Psoas muscle (tissue), 8 donors: ENCODE measurements around the gene HSPG2. TPM values are rescaled to one million over a fixed set of nuclear protein-coding genes. Genes with fewer than 3 reads are reported as not detected.

Experiments used
- ATAC-seq, 4 donors: fragments of 200-7000 bp; cut with Tn5 transposase; one replicate each; pipeline ENCODE4 v1.9.1; 2020; ENCODE audit warnings: moderate library complexity in 3 of 4, mild to moderate bottlenecking in 2 of 4
- DNase-seq, 2 donors: peaks; one replicate each; pipeline ENCODE4 v3.0.0-alpha.2; 2020
- H3K27ac ChIP-seq: fragments of 200-600 bp; one replicate; pipeline ENCODE4 v1.8.0; 2022
- H3K27me3 ChIP-seq, 3 donors: fragments of 200-600 bp in 1 of 3; one replicate each; pipeline versions ENCODE4 v1.6.1 to v1.8.0; 2013 to 2022; ENCODE audit warnings: low read length in 2 of 3, mild to moderate bottlenecking in 2 of 3, moderate library complexity in 1 of 3; ENCODE audit not compliant: insufficient read depth in 3 of 3
- H3K36me3 ChIP-seq, 2 donors: fragments of 200-600 bp in 1 of 2; one replicate each; pipeline versions ENCODE4 v1.6.1 to v1.8.0; 2013 to 2022; ENCODE audit warnings: low read depth in 1 of 2, mild to moderate bottlenecking in 1 of 2, moderate library complexity in 1 of 2; ENCODE audit not compliant: insufficient read depth in 1 of 2
- H3K4me1 ChIP-seq: fragments of 200-600 bp; one replicate; pipeline ENCODE4 v1.8.0; 2022
- H3K4me3 ChIP-seq: fragments of 200-600 bp; one replicate; pipeline ENCODE4 v1.8.0; 2022; ENCODE audit warnings: mild to moderate bottlenecking
- H3K9me3 ChIP-seq: fragments of 200-600 bp; one replicate; pipeline ENCODE4 v1.8.0; 2022
- CTCF ChIP-seq: fragments of 200-600 bp; IDR thresholded peaks from one replicate; pipeline ENCODE4 v1.8.0; 2022; ENCODE audit warnings: antibody characterized with exemption
- WGBS, 3 donors: extraction: QIAGEN DNeasy Blood & Tissue Kit; methylation state at CpG; one replicate each; pipeline versions ENCODE4 v1.1.6 to v1.1.7; 2013; 5-methylcytosine and 5-hydroxymethylcytosine counted together
- intact Hi-C, 2 donors: fragments of 100-400 bp; cut with DNase I; formaldehyde crosslinking; loops; one replicate each; pipeline versions ENCODE4 v1.11.0 to v1.14.2; 2022
- polyA plus RNA-seq, 3 donors: library from polyadenylated mRNA; stranded (reverse); fragments of 200-250 nt; gene quantifications; one replicate each; pipeline ENCODE4 v1.2.3, GENCODE V29; 2013
- total RNA-seq, 4 donors: library from RNA; stranded (reverse); fragmentation: NEBNext Ultra II Directional in 2 of 4; extraction: Animal tissue kit (Norgen Biotek cat#: 25700) in 2 of 4; gene quantifications; one replicate each; pipeline versions ENCODE4 v1.2.1 to v1.2.4, GENCODE V29; 2021 to 2023
- donor health status: healthy with polysubstance abuse.
- donor health status: DM: no; HTN: no; CAD: no; lungs with moderate emphysema.
- donor health status: Bipolar disorder and iron deficiency.
- donor health status: healthy.
- donor health status: DM: yes; HTN: yes; CAD: no.
- donor health status: DM: no; HTN: no; CAD: no.
- donor health status: DM: no; HTN: no; CAD: no.
- donor health status: DM: yes; HTN: yes; CAD: no.

Gene HSPG2
- total and polyA plus RNA-seq, 7 donors = 24.5 to 168 (median 102) TPM

GRCh38 chr1:21902026-21903012, 34.8 kb downstream of the HSPG2 start:
- WGBS, 3 donors = 35 to 43% (median 43%) methylated on average over 20 of the region's 20 CpGs
- intact Hi-C loops = loop anchor here in 1 of 2 donors (5.0 kb wide), 1 partner anchor 35 kb away; the partner anchor contains the start of gene HSPG2
- no peak for TF ChIP-seq CTCF
- DNase-seq = no peak
- no peaks in the 10 kb centered on the region for H3K36me3 ChIP-seq
- peak overlapping the region; percentile 63 for H3K27ac ChIP-seq
- ATAC-seq = no peak
- no peaks in the 10 kb centered on the region for H3K9me3 ChIP-seq
- H3K4me3 ChIP-seq = no peak overlapping the region
- H3K4me1 ChIP-seq = peaks cover 66% of the 10 kb centered on the region
- H3K27me3 ChIP-seq = no peaks in the 10 kb centered on the region

- Histone ChIP-seq H3K9me3 (no peaks in the 10 kb centered on the region), H3K4me1 (peaks cover 68% of the 10 kb centered on the region), H3K27me3 (no peaks in the 10 kb centered on the region), H3K27ac (peak overlapping the region; percentile 63), H3K4me3 (no peak overlapping the region), H3K36me3 (no peaks in the 10 kb centered on the region)
- TF ChIP-seq CTCF = no peak
- intact Hi-C loops = loop anchor here in 1 of 2 donors (5.0 kb wide), 1 partner anchor 36 kb away; the partner anchor contains the start of gene HSPG2
- DNase-seq = peak; percentile 74 to 81
- WGBS, 3 donors = 39 to 42% (median 41%) methylated on average over 5 of the region's 5 CpGs
- peak in 2 of 4 donors; percentile 19 to 25 for ATAC-seq
Observed at GRCh38 chr1:21901473-21901847, 35.6 kb downstream of the HSPG2 start.

DNA sequence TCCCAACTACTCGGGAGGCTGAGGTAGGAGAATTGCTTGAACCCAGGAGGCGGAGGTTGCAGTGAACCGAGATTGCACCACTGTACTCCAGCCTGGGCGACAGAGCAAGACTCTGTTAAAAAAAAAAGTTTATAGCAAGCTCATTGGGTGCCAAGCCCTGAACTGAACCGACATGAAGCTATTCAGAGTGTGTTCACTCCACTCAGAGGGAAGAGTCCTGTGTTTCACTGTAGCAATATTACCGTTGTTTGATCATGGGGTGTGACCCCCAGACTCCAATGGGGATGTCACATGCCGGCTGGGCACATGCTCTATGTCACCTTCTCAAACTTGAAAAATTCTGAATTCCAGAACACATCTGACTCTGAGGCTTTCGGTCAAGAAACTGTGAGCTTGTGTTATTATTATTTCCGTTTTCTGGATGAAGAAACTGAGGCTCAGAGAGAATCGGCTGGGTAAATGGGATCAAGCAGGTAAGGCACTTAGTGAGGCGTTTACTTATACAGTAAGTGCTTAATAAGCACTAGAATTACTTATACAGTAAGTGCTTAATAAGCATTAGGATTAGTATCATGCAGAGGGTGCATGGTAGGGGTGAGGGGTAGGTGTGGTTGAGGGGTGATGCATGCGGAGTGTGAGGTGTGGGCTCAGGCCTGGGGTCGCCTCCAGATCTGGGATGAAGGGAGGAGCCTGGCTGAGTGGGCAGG, 36.2 kb downstream of the HSPG2 start:
- no peak for TF ChIP-seq CTCF
- Histone ChIP-seq H3K9me3 (no peaks in the 10 kb centered on the region), H3K4me3 (no peak overlapping the region), H3K27ac (peak overlapping the region; percentile 63), H3K27me3 (no peaks in the 10 kb centered on the region), H3K4me1 (peaks cover 68% of the 10 kb centered on the region), H3K36me3 (no peaks in the 10 kb centered on the region)
- intact Hi-C loops = loop anchor here in 1 of 2 donors (5.0 kb wide), 1 partner anchor 36 kb away; the partner anchor contains the start of gene HSPG2
- ATAC-seq (no peak), DNase-seq (no peak)
- WGBS, 3 donors = 63 to 74% (median 68%) methylated on average over 13 of the region's 13 CpGs

DNA sequence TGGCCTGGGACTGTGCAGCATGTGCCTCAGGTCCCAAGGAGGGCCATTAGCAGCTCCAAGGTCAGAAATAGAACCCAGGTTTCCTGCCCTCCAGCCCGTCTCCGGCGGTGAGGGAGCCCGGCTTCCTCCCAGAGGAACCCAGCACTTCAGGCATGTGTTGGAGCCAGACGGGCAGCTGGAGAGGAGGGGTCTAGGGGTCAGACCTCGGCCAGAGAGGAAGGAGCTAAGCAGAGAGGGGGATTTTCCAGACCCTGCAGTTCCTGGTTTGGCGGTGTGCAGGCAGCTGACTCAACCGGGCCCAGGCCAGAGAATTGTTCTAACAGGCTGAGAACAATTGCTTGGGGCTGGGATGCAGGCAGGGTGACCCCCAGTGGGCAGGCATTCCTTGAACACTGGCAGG, 37.1 kb downstream of the HSPG2 start:
- DNase-seq = no peak
- WGBS, 3 donors = 37 to 54% (median 52%) methylated on average over 8 of the region's 8 CpGs

More for the DNA sequence above, 37.1 kb downstream of the HSPG2 start:
- Histone ChIP-seq H3K9me3 (no peaks in the 10 kb centered on the region), H3K27ac (peak overlapping the region; percentile 63), H3K4me1 (peaks cover 75% of the 10 kb centered on the region), H3K4me3 (no peak overlapping the region), H3K27me3 (no peaks in the 10 kb centered on the region), H3K36me3 (peaks cover 0 to 7% of the 10 kb centered on the region in 2 donors)
- TF ChIP-seq CTCF = no peak
- ATAC-seq = no peak
- intact Hi-C loops = loop anchor here (5.0 kb wide), 3 partner anchors 32 to 62 kb away; partner anchors contain the start of gene HSPG2 (in 1 of the 2)
